Stimulated activated naive CD4-positive, alpha-beta T cell (primary cell): ENCODE data around the gene SMIM29.

ENCODE experiments used
- DNase-seq, 6 experiments: peaks; one replicate each; lab custom pipeline; 2025; lab: John Stamatoyannopoulos, UW

Gene SMIM29

DNA sequence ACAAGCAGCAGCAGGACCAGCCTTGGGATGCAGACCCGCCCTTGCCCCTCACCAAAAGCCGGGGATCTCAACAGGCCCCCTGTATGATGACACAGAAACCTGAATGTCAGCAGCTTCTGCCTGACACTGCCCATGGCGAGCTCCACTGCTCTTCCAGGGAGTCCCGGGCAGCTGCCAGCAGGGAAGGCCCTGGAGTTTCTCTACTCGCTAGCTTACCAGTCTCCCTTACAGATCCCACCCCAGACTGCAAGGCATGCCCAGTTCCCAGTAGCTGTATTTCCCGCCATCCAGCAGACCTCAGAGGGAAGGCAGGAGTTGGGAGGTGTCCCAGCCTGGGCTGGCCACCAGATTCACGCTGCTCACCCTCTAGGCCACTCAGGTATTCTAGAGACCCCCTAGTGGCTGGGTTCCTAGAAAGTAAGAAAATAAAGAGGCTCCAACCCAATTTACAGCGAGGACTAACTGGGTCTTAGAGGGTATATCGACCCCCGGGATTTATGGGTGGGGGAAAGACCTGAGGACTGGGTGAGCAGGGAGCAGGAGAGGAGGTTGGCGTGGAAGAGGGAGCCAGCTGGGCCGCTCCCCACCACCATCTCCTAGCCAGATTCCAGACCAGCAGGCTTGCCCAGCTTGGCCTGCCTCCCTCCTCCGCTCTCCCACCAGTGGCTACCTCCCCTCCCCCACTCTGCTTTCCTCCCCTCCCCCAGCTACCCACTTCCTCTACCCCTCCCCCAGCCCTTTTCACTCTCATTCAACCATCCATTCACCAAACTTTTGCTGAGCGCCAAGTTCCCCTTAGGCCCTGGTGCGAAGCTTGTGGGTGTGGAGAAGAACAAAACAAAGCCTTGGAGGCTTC is 21.8 kb downstream of the SMIM29 start:
- DNase-seq, result no peak

GRCh38 chr6:34226066-34226465 is 22.7 kb downstream of the SMIM29 start:
- no peak for DNase-seq

GRCh38 chr6:34225551-34225950 is 23.3 kb downstream of the SMIM29 start:
- no peak for DNase-seq

DNA sequence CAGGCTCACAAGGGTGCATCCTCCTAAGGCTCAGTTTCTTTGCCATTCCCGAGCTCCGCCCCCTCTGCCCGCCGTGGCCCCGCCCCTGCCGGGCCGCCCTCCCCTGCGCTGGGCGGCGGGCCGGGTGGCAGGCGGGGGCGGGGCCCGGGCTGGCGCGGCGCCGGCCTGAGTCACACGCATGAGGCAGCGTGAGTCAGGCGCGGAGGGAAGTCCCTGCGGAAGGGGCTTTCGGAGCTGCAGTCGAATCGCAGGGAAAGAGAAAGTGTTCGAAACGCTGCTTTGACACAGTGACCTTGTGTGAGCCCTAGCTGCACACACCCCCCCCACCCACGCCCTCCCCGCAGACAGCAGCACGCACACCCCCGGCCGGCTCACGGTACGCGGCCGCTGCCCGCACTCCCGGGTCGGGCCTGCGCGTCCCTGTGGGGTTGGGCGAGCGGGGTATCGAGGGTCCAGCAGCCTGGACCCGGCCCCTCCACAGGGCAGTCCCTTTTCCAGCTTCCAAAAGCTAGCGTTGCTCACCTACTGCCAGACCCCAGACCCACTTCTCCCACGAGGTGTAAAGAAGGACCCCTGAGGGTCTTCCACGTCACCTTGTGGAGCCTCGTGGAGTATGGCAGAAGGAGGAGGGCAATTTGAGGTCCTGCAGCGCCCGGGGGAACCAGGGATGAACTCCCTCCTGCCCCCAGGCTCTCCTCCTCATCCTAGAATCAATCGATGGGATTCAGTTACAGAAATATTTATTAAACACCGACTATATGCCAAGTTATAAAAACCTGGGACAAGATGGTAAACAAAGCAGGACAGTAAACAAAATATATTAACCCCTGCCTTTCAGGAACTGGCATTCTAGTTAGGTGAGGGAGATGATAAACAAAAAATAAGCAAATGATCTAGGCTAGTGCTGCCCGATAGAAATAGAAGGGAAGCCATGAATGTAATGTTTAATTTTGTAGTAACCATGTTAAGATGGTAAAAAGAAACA is 24.6 kb downstream of the SMIM29 start:
- peak; percentile 87 to 94 (median 91) for DNase-seq

- no peak for DNase-seq
Observed at GRCh38 chr6:34223381-34223955, 25.3 kb downstream of the SMIM29 start.

- DNase-seq, result no peak
Observed at GRCh38 chr6:34218691-34219090, 30.1 kb downstream of the SMIM29 start.

DNA sequence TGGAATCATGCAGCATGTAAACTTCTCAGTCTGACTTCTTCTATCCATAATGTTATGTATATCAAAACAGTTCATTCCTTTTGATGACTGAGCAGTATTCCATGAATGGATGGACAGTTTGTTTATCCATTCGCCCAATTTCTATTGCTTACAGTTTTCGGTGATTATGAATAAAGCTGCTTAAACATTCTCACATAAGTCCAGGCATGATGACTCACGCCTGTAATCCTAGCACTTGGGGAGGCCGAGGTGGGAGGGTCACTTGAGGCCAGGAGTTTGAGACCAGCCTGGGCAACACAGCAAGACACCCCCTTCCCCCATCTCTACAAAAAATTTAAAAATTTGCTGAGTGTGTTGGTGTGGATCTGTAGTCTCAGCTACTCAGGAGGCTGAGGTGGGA is 35.0 kb downstream of the SMIM29 start:
- DNase-seq, result no peak

DNA sequence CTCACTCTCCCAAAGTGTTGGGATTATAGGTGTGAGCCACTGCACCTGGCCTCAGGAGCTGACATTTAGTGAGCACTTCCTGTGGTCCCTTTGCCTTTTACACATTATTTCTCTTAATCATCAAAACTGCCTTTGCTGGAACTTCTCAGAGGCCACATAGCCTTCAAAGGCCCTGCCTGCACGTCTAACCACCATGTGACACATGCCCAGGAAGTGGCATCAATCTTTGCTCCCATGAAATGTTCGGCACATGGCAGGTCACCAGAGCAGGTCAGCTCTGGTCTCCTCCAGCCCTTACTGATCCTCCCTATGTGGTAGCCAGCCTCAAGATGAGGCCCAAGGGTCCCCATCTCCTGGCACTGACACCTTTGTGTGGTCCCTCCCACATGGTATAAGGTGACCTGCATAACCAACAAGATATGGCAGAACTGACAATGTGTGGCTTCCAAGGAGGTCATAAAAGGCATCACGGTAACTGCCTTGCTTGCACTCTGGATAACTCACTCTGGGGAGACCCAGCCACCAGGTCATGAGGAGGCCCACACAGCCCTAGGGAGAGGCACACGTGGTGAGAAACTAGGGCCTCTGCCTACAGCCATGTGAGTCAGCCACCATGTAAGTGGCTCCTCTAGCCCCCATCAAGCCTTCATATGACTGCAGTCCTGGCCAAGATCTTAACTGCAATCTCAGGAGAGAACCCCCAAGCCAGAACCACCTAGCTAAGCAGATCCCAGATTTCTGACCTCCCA is 40.9 kb downstream of the SMIM29 start:
- DNase-seq, result no peak

DNA sequence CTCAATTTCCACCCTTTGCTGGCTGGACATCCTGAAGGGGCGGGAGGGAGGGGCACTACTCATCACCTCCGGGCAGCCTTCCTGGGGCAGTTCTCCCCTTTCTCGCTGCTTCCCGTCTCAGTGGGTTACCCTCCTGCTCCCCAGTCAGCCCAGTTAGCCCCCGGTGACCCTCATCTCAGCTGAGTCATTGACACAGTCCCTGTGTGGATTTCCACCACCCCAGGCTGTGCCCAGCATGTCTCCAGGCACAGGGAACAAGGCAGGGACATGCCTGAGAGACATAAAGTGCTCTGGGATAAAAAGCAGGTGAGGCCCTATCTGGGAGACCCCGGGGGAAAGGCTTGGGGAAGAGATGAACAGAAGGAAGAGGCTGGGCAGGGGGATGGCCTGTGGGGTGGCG is 42.1 kb downstream of the SMIM29 start:
- DNase-seq, result no peak

DNA sequence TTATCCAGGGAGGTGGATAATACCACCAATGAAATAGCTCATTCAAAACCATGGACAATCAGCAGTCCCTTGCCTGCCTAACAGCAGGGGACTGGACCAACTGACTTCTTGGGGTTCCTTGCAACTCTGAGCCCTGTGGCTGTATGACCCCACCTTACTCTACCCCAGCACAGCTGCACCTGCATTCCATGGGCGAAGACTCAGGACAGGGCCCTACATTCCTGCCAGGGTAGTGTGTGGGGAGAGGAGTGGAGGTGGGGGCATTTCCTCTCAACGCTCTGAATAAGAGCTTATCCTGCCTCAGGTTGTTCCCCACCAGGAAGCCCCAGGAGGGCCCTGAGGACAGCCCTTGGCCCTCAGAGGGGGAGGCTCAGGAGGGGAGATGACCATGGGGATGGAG is 42.9 kb downstream of the SMIM29 start:
- DNase-seq, result no peak

DNA sequence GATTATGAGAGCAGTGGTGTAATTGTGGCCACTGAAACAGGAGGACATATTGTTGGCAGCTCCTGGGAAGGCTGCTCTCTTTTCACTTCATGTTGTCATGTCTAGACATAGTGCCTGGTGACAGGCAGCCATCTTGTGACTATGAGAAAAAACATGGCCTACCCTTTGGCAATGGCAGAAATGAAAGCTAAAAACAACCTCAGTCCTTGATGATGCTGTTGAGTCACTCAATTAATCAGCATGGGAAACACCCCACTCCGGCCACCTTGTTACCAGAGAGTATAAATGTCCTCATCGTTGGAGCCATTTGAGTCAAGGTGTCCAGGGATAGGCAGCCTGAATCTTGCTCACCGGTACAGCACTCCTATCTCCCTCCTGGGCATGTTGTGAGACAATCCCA is 43.3 kb downstream of the SMIM29 start:
- DNase-seq, result no peak

DNA sequence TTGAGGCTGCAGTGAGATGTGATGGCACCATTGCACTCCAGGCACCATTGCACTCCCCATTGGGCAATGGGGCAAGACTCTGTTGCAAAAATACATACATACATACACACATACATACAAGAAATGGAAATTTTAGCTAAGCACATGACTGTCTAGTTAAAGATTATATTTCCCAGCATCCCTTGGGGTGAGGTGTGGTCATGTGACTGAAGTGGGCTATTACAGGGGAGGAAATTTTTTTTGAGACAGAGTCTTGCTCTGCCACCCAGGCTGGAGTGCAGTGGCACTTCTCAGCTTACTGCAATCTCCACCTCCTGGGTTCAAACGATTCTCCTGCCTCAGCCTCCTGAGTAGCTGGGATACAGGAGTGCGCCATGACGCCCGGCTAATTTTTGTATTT is 44.1 kb downstream of the SMIM29 start:
- no peak for DNase-seq

DNA sequence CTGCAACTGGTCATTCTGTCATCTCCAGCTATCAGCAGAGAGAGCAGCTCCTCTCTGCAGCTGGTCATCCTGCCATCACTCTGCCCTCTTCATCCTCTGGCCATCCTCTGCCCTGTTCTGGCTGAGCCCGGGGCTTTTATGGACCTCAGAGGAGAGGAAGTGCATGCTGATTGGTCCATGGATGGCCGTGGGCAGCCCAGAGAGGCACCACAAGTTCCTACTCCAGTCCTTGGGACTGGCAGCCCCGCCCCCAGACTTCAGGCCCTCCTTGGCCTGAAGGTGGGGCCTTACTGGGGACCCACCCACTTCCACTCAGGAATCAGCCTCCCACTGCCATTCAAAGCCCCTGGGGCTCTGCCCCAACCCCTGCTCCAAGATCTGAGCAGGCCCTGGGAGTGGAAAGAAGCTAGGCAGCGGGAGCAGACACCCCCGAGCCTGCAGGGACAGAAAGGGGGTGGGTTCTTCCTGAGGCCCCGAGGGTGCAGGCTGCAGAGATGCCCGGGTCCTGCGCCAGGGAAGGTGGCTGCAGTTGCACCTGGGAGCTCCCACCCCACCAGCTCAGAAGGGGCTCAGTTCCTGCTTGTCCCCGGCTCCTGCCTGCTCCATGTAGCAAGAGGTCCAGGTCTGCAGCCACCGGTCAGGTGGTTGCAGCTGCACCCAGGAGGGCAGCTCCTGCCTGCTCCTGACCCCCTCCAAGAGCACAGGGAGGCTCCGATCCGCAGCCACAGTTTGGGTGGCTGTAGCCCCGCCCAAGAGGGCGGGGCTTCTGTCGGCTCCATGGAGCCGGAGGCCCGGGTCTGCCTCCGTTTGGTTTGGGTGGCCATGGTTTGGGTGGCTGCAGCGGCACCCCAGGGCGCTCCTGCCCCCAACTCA is 46.2 kb downstream of the SMIM29 start:
- DNase-seq, result no peak

GRCh38 chr6:34201455-34202107 is 47.2 kb downstream of the SMIM29 start:
- no peak for DNase-seq

GRCh38 chr6:34200340-34200971 is 48.4 kb downstream of the SMIM29 start:
- DNase-seq, result no peak

DNA sequence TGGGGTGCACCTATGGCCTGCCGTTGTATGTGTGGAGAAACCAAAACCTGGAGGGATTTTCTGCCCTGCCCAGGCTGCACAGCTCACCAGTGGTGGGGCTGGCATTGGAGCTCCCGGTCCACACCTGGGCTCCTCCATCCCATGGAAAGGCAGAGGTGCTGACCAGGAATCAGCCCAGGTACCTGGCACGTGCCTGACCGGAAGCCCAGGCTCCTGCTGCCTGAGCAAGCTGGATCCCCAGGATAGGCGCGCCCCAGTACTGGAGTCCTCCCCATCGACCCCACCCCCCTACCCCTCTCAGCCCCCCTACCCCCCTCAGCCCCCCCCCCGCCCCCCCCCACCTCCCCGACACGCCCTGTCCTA is 52.0 kb downstream of the SMIM29 start:
- DNase-seq, result no peak
